ENCODE results near the gene GHRHR.

GHRHR gene

GRCh38 chr7:30934225-30934624 is 29.5 kb upstream of the GHRHR start:
- H3K27ac ChIP-seq (ENCODE audit: low read depth, low read length) = no peak overlapping the region
- peaks cover 23 to 26% of the 10 kb centered on the region in 2 donors for H3K4me1 ChIP-seq (ENCODE audit: control insufficient read depth in 1 of 2, insufficient read depth in 2 of 2, low read length in 2 of 2)
- H3K9ac ChIP-seq (ENCODE audit: low read depth in 1 of 2, low read length in 2 of 2) = no peak overlapping the region

GRCh38 chr7:30934732-30935568 is 28.8 kb upstream of the GHRHR start:
- H3K9ac ChIP-seq (ENCODE audit: low read depth in 1 of 2, low read length in 2 of 2) = no peak overlapping the region
- no peaks in the 10 kb centered on the region for H3K36me3 ChIP-seq (ENCODE audit: control insufficient read depth in 1 of 2, insufficient read depth in 2 of 2, low read length in 2 of 2)
- no peak overlapping the region for H3K27ac ChIP-seq (ENCODE audit: low read depth, low read length)
- H3K9me3 ChIP-seq (ENCODE audit: control insufficient read depth in 1 of 2, low read length in 2 of 2) = no peaks in the 10 kb centered on the region
- peaks cover 23 to 26% of the 10 kb centered on the region in 2 donors for H3K4me1 ChIP-seq (ENCODE audit: control insufficient read depth in 1 of 2, insufficient read depth in 2 of 2, low read length in 2 of 2)
- H3K27me3 ChIP-seq (ENCODE audit: control insufficient read depth in 1 of 2, insufficient read depth in 2 of 2, low read length in 2 of 2) = no peaks in the 10 kb centered on the region
- H3K4me3 ChIP-seq (ENCODE audit: low read depth in 1 of 2, low read length in 2 of 2) = no peak overlapping the region

More at GRCh38 chr7:30934225-30934624, 29.5 kb upstream of the GHRHR start:
- Histone ChIP-seq H3K36me3 (ENCODE audit: control insufficient read depth in 1 of 2, insufficient read depth in 2 of 2, low read length in 2 of 2) (no peaks in the 10 kb centered on the region), H3K9me3 (ENCODE audit: control insufficient read depth in 1 of 2, low read length in 2 of 2) (no peaks in the 10 kb centered on the region), H3K4me3 (ENCODE audit: low read depth in 1 of 2, low read length in 2 of 2) (no peak overlapping the region), H3K27me3 (ENCODE audit: control insufficient read depth in 1 of 2, insufficient read depth in 2 of 2, low read length in 2 of 2) (no peaks in the 10 kb centered on the region)

- Histone ChIP-seq H3K9ac (ENCODE audit: low read depth in 1 of 2, low read length in 2 of 2) (no peak overlapping the region), H3K36me3 (ENCODE audit: control insufficient read depth in 1 of 2, insufficient read depth in 2 of 2, low read length in 2 of 2) (no peaks in the 10 kb centered on the region), H3K4me3 (ENCODE audit: low read depth in 1 of 2, low read length in 2 of 2) (no peak overlapping the region), H3K27me3 (ENCODE audit: control insufficient read depth in 1 of 2, insufficient read depth in 2 of 2, low read length in 2 of 2) (no peaks in the 10 kb centered on the region), H3K27ac (ENCODE audit: low read depth, low read length) (no peak overlapping the region), H3K9me3 (ENCODE audit: control insufficient read depth in 1 of 2, low read length in 2 of 2) (no peaks in the 10 kb centered on the region), H3K4me1 (ENCODE audit: control insufficient read depth in 1 of 2, insufficient read depth in 2 of 2, low read length in 2 of 2) (peaks cover 23 to 26% of the 10 kb centered on the region in 2 donors)
Measured at GRCh38 chr7:30935569-30935877, 28.2 kb upstream of the GHRHR start.

- peaks cover 23 to 31% of the 10 kb centered on the region in 2 donors for H3K4me1 ChIP-seq (ENCODE audit: control insufficient read depth in 1 of 2, insufficient read depth in 2 of 2, low read length in 2 of 2)
- no peaks in the 10 kb centered on the region for H3K36me3 ChIP-seq (ENCODE audit: control insufficient read depth in 1 of 2, insufficient read depth in 2 of 2, low read length in 2 of 2)
- no peak overlapping the region for H3K9ac ChIP-seq (ENCODE audit: low read depth in 1 of 2, low read length in 2 of 2)
- no peak overlapping the region for H3K27ac ChIP-seq (ENCODE audit: low read depth, low read length)
- no peaks in the 10 kb centered on the region for H3K27me3 ChIP-seq (ENCODE audit: control insufficient read depth in 1 of 2, insufficient read depth in 2 of 2, low read length in 2 of 2)
- no peaks in the 10 kb centered on the region for H3K9me3 ChIP-seq (ENCODE audit: control insufficient read depth in 1 of 2, low read length in 2 of 2)
- H3K4me3 ChIP-seq (ENCODE audit: low read depth in 1 of 2, low read length in 2 of 2) = no peak overlapping the region
Measured at GRCh38 chr7:30936650-30937245, 27.0 kb upstream of the GHRHR start.

GRCh38 chr7:30937416-30937815 is 26.3 kb upstream of the GHRHR start:
- no peak overlapping the region for H3K9ac ChIP-seq (ENCODE audit: low read depth in 1 of 2, low read length in 2 of 2)
- no peaks in the 10 kb centered on the region for H3K36me3 ChIP-seq (ENCODE audit: control insufficient read depth in 1 of 2, insufficient read depth in 2 of 2, low read length in 2 of 2)
- peaks cover 23 to 34% of the 10 kb centered on the region in 2 donors for H3K4me1 ChIP-seq (ENCODE audit: control insufficient read depth in 1 of 2, insufficient read depth in 2 of 2, low read length in 2 of 2)
- no peak overlapping the region for H3K27ac ChIP-seq (ENCODE audit: low read depth, low read length)
- no peaks in the 10 kb centered on the region for H3K27me3 ChIP-seq (ENCODE audit: control insufficient read depth in 1 of 2, insufficient read depth in 2 of 2, low read length in 2 of 2)
- H3K9me3 ChIP-seq (ENCODE audit: control insufficient read depth in 1 of 2, low read length in 2 of 2) = no peaks in the 10 kb centered on the region
- no peak overlapping the region for H3K4me3 ChIP-seq (ENCODE audit: low read depth in 1 of 2, low read length in 2 of 2)

- Histone ChIP-seq H3K9ac (ENCODE audit: low read depth in 1 of 2, low read length in 2 of 2) (peak overlapping the region in 1 of 2 donors; percentile 12), H3K27me3 (ENCODE audit: control insufficient read depth in 1 of 2, insufficient read depth in 2 of 2, low read length in 2 of 2) (no peaks in the 10 kb centered on the region), H3K27ac (ENCODE audit: low read depth, low read length) (no peak overlapping the region), H3K4me1 (ENCODE audit: control insufficient read depth in 1 of 2, insufficient read depth in 2 of 2, low read length in 2 of 2) (peaks cover 23 to 40% of the 10 kb centered on the region in 2 donors), H3K36me3 (ENCODE audit: control insufficient read depth in 1 of 2, insufficient read depth in 2 of 2, low read length in 2 of 2) (no peaks in the 10 kb centered on the region), H3K9me3 (ENCODE audit: control insufficient read depth in 1 of 2, low read length in 2 of 2) (no peaks in the 10 kb centered on the region), H3K4me3 (ENCODE audit: low read depth in 1 of 2, low read length in 2 of 2) (no peak overlapping the region)
Measured at GRCh38 chr7:30938435-30939316, 25.1 kb upstream of the GHRHR start.

- peaks cover 21 to 40% of the 10 kb centered on the region in 2 donors for H3K4me1 ChIP-seq (ENCODE audit: control insufficient read depth in 1 of 2, insufficient read depth in 2 of 2, low read length in 2 of 2)
- H3K9ac ChIP-seq (ENCODE audit: low read depth in 1 of 2, low read length in 2 of 2) = no peak overlapping the region
- H3K27ac ChIP-seq (ENCODE audit: low read depth, low read length) = no peak overlapping the region
- no peaks in the 10 kb centered on the region for H3K36me3 ChIP-seq (ENCODE audit: control insufficient read depth in 1 of 2, insufficient read depth in 2 of 2, low read length in 2 of 2)
- no peaks in the 10 kb centered on the region for H3K27me3 ChIP-seq (ENCODE audit: control insufficient read depth in 1 of 2, insufficient read depth in 2 of 2, low read length in 2 of 2)
- H3K4me3 ChIP-seq (ENCODE audit: low read depth in 1 of 2, low read length in 2 of 2) = no peak overlapping the region
- H3K9me3 ChIP-seq (ENCODE audit: control insufficient read depth in 1 of 2, low read length in 2 of 2) = peaks cover 0 to 5% of the 10 kb centered on the region in 2 donors
Measured at GRCh38 chr7:30941582-30942323, 22.0 kb upstream of the GHRHR start.

GRCh38 chr7:30950197-30950596 is 13.6 kb upstream of the GHRHR start:
- Histone ChIP-seq H3K36me3 (ENCODE audit: control insufficient read depth in 1 of 2, insufficient read depth in 2 of 2, low read length in 2 of 2) (no peaks in the 10 kb centered on the region), H3K27me3 (ENCODE audit: control insufficient read depth in 1 of 2, insufficient read depth in 2 of 2, low read length in 2 of 2) (no peaks in the 10 kb centered on the region), H3K9me3 (ENCODE audit: control insufficient read depth in 1 of 2, low read length in 2 of 2) (peaks cover 0 to under 1% of the 10 kb centered on the region in 2 donors), H3K4me3 (ENCODE audit: low read depth in 1 of 2, low read length in 2 of 2) (no peak overlapping the region), H3K9ac (ENCODE audit: low read depth in 1 of 2, low read length in 2 of 2) (no peak overlapping the region), H3K27ac (ENCODE audit: low read depth, low read length) (no peak overlapping the region), H3K4me1 (ENCODE audit: control insufficient read depth in 1 of 2, insufficient read depth in 2 of 2, low read length in 2 of 2) (peaks cover 4 to 8% of the 10 kb centered on the region in 2 donors)

GRCh38 chr7:30954914-30955313 is 8.8 kb upstream of the GHRHR start:
- H3K27me3 ChIP-seq (ENCODE audit: control insufficient read depth in 1 of 2, insufficient read depth in 2 of 2, low read length in 2 of 2) = no peaks in the 10 kb centered on the region
- peaks cover 0 to 6% of the 10 kb centered on the region in 2 donors for H3K9me3 ChIP-seq (ENCODE audit: control insufficient read depth in 1 of 2, low read length in 2 of 2)
- no peaks in the 10 kb centered on the region for H3K36me3 ChIP-seq (ENCODE audit: control insufficient read depth in 1 of 2, insufficient read depth in 2 of 2, low read length in 2 of 2)
- H3K27ac ChIP-seq (ENCODE audit: low read depth, low read length) = no peak overlapping the region
- H3K4me3 ChIP-seq (ENCODE audit: low read depth in 1 of 2, low read length in 2 of 2) = no peak overlapping the region
- H3K4me1 ChIP-seq (ENCODE audit: control insufficient read depth in 1 of 2, insufficient read depth in 2 of 2, low read length in 2 of 2) = peaks cover 0 to 4% of the 10 kb centered on the region in 2 donors
- H3K9ac ChIP-seq (ENCODE audit: low read depth in 1 of 2, low read length in 2 of 2) = no peak overlapping the region
